T-helper 1 cell treated with Interleukin-12 subunit alpha and Interleukin-12 subunit beta and Interleukin-4 antibody, amounts not matched to agents 30 ng/mL and 1 ng/mL, for 36 hours (primary cell): ENCODE measurements around the gene TMEM205. TPM values are rescaled to one million over a fixed set of nuclear protein-coding genes. Genes with fewer than 3 reads are reported as not detected.
"Not testable (repeated sequence)": the region's sequence is repeated elsewhere in the genome, so short reads cannot be mapped to it uniquely, and the experiment has no call there.

Experiments
- intact Hi-C: fragments of 100-400 bp; cut with micrococcal nuclease; formaldehyde crosslinking; loops from one replicate; pipeline ENCODE4 v1.15.1; 2024
- total RNA-seq: library from RNA; stranded (reverse); gene quantifications from 2 replicates; pipeline ENCODE4 v1.2.3, GENCODE V29; 2022

The TMEM205 gene
- total RNA-seq, 1 donor from 2014 or later, result 41.9 TPM

- intact Hi-C loops, result no loop called here
Measured at GRCh38 chr19:11345122-11345803, 805 bp downstream of the TMEM205 start.

DNA sequence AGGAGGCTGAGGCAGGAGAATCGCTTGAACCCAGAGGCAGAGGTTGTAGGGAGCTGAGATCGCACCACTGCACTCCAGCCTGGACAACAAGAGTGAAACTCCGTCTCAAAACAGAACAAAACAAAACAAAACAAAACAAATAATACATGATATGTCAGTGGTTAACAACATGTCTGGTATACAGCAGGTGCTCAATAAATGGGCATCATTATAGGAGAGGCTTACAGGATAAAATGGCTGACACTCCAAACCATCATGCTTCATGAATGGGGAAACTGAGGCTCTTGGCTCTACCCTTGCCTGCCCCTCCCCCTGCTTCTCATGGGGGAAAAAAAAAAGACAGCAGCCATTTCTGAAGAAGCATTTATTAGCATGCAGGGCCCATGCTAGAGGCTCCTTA lies 3.6 kb downstream of the TMEM205 start:
- intact Hi-C loops, result no loop called here

DNA sequence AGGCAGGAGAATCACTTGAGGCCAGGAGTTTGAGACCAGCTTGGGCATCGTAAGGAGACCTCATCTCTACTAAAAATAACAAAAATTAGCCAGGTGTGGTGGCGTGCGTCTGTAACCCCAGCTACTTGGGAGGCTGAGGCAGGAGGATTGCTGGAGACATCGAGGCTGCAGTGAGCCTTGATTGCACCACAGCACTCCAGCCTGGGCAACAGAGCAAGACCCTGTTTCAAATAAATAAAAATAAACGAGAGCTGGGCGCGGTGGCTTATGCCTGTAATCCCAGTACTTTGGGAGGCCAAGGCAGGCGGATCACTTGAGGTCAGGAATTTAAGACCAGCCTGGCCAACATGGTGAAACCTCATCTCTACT lies 6.0 kb downstream of the TMEM205 start:
- intact Hi-C loops, result not testable (repeated sequence)

DNA sequence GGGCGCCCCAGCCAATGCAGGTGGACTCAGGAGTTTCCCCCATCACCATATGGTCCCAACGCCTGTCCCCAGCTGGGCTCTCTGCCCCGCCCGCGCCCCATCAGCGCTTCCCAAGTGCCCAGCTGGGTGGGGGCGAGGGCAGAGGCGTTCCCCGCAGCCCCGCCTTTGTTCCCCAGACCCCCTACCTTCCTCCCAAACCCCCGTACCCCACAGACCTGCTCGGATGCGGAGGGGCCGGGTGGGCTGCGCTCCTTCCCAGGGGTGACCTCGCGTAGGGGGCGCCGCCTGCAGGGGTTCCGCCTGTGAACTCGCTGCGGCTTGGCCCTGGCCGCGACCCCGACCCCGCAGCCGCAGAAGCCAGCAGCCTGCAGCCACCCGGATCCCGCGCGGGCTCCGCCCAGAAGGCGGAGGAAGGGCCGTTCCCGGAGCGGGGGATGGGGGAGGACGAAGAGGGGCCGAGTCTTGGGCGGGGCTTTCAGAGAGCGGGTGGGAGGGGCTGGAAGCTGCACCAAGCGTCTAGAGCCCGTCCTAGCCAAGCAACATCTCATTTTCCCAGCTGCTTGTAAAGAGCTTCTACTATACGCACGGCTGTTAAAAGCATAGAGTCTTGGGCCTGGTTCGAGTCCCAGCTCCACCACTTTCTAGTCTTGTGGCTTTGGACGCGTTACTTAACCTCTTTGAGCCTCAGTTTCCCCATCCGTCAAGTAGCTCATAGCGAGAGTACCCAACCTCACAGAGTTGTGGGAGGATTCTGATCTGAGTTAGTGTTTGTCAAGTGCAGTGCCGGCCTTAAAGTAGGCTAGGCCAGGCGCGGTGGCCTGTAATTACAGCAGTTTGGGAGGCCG lies 6.6 kb downstream of the TMEM205 start, which contains the start of gene RAB3D:
Gene RAB3D, minus strand, starts transcription at position 404 of the 845 bp plus-strand sequence. CDS start 2,258 bp downstream, outside the sequence.
- intact Hi-C loops, result loop anchor here (1.0 kb wide), 2 partner anchors 16 to 35 kb away; partner anchors contain the start of genes PLPPR2 and SWSAP1

DNA sequence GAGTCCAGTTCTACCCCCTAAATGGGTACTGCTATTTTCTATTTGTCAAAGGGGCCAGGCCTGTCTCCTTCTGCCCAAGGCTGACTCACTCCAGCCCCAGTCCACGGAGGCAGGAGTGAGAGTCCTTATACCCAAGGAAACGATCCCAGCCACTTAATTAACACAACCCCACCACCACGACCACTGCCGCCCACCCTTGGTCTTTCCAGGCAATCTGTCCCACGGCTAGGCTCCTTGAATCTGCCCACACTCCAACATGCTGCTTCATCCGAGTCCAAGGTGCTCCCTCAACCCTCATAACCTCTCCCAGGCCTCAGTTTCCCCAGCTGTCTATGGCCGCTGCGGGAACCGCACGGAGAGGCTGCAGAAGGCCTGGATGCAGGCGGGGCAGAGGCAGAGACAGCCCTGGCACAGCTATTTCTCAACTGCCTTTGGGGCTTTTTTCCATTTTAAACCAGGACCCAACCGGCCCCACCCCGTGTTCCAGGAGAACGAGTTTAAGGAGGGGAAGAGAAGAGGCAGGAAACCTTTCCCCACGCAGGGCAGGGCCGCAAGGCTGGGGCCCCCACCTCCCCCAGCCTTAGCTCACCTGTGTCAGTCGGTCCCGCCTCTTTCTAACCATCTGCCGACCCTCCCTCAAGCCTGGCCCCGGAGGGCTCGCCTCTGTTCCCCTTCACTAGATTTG lies 7.4 kb downstream of the TMEM205 start:
- intact Hi-C loops, result loop anchor here (1.0 kb wide), 3 partner anchors 8 to 36 kb away; partner anchors contain the start of genes CCDC159, PLPPR2, SWSAP1 and TMEM205

GRCh38 chr19:11338121-11338520 lies 7.9 kb downstream of the TMEM205 start:
- intact Hi-C loops, result loop anchor here (1.0 kb wide), 1 partner anchor 8 kb away; the partner anchor contains the start of genes CCDC159 and TMEM205

- intact Hi-C loops, result no loop called here
Measured at GRCh38 chr19:11337080-11337479, 9.0 kb downstream of the TMEM205 start.

- intact Hi-C loops, result no loop called here
Measured at GRCh38 chr19:11335449-11336146, 10.5 kb downstream of the TMEM205 start.

DNA sequence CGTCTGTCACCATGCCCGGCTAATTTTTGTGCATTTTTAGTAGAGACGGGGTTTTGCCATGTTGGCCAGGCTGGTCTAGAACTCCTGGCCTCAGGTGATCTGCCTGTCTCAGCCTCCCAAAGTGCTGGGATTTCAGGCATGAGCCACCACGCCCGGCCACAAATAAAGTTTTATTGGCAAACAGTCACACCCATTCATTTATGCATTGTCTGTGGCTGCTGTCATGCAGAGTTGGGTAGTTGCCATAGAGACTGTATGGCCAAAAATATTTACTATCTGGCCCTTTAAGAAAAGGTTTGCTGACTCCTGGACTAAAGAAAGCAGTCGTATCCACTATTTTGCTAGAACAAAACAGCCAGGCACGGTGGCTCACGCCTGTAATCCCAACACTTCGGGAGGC lies 12.2 kb downstream of the TMEM205 start:
- intact Hi-C loops, result not testable (repeated sequence)

GRCh38 chr19:11332822-11333221 lies 13.2 kb downstream of the TMEM205 start:
- intact Hi-C loops, result no loop called here

- intact Hi-C loops, result no loop called here
Measured at GRCh38 chr19:11331502-11331901, 14.6 kb downstream of the TMEM205 start.

- intact Hi-C loops, result no loop called here
Measured at GRCh38 chr19:11330127-11330526, 15.9 kb downstream of the TMEM205 start.

DNA sequence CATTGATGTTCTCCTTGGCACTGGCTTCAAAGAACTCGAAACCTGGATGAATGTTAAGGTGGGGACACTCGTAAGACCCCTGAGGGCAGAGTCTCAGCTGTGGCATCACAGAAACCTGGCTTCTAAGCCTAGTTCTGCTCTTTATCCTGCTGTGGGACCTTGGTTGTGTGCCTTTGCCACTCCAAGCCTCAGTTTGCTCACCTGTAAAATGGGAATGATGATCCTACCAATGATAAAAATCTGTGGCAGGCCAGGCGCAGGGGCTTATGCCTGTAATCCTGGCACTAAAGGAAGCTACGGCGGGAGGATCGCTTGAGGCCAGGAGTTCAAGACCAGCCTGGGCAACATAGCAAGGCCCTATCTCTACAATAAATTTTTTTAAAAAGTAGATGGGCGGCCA lies 20.5 kb downstream of the TMEM205 start:
- intact Hi-C loops, result no loop called here

GRCh38 chr19:11324748-11325389 lies 21.2 kb downstream of the TMEM205 start:
- intact Hi-C loops, result loop anchor here (1.0 kb wide), 2 partner anchors 21 to 56 kb away; partner anchors contain the start of genes CCDC159 and TMEM205

GRCh38 chr19:11324079-11324661 lies 21.9 kb downstream of the TMEM205 start:
- intact Hi-C loops, result loop anchor here (1.0 kb wide), 2 partner anchors 22 to 57 kb away; partner anchors contain the start of genes CCDC159 and TMEM205

- intact Hi-C loops, result loop anchor here (1.0 kb wide), 2 partner anchors 23 to 58 kb away; partner anchors contain the start of genes CCDC159 and TMEM205
Measured at GRCh38 chr19:11323601-11324078, 22.4 kb downstream of the TMEM205 start.

DNA sequence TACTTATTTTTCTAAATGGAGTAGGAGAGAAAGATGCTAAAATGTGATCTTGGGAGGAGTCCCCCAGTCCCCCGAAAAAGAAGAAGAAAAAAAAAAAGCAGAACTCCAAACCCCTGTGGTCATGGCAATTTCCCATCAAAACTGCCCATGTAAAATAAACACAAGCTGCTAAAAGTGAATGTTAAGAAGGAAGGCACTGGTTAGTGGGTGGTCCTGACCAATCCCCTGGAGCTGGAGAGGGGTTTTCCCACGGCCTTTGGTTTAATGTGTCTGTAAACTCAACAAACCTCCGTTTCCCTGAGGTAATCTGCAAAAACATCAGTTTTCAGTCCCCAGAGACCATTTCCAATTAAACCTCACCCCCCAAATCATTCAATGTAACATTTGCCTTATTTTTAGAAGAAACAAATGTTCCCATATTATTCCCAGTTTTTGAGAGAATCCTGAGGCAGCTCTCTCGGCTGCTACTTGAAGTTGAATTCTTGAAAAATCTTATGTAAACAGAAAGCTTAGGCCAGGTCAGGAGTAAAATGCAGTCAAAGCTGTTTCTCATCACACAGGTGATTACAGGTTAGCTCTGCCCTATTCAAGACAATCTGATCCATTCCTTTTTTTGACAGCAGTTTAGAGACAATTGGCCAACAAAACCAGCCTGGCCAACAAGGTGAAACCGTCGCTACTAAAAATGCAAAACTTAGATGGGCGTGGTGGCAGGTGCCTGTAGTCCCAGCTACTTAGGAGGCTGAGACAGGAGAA lies 23.6 kb downstream of the TMEM205 start:
- intact Hi-C loops, result no loop called here

GRCh38 chr19:11321191-11322126 lies 24.6 kb downstream of the TMEM205 start:
- intact Hi-C loops, result no loop called here
